Psoas muscle (tissue), 8 donors: ENCODE results near the gene SYNGAP1. TPM values are rescaled to one million over a fixed set of nuclear protein-coding genes. Genes with fewer than 3 reads are reported as not detected.
"Not testable (repeated sequence)": the region's sequence is repeated elsewhere in the genome, so short reads cannot be mapped to it uniquely, and the experiment has no call there.

ENCODE experiments used
- ATAC-seq, 4 donors: fragments of 200-7000 bp; cut with Tn5 transposase; one replicate each; pipeline ENCODE4 v1.9.1; 2020; ENCODE audit warnings: moderate library complexity in 3 of 4, mild to moderate bottlenecking in 2 of 4
- DNase-seq, 2 donors: peaks; one replicate each; pipeline ENCODE4 v3.0.0-alpha.2; 2020
- H3K27ac ChIP-seq: fragments of 200-600 bp; one replicate; pipeline ENCODE4 v1.8.0; 2022
- H3K27me3 ChIP-seq, 3 donors: fragments of 200-600 bp in 1 of 3; one replicate each; pipeline versions ENCODE4 v1.6.1 to v1.8.0; 2013 to 2022; ENCODE audit warnings: low read length in 2 of 3, mild to moderate bottlenecking in 2 of 3, moderate library complexity in 1 of 3; ENCODE audit not compliant: insufficient read depth in 3 of 3
- H3K36me3 ChIP-seq, 2 donors: fragments of 200-600 bp in 1 of 2; one replicate each; pipeline versions ENCODE4 v1.6.1 to v1.8.0; 2013 to 2022; ENCODE audit warnings: low read depth in 1 of 2, mild to moderate bottlenecking in 1 of 2, moderate library complexity in 1 of 2; ENCODE audit not compliant: insufficient read depth in 1 of 2
- H3K4me1 ChIP-seq: fragments of 200-600 bp; one replicate; pipeline ENCODE4 v1.8.0; 2022
- H3K4me3 ChIP-seq: fragments of 200-600 bp; one replicate; pipeline ENCODE4 v1.8.0; 2022; ENCODE audit warnings: mild to moderate bottlenecking
- H3K9me3 ChIP-seq: fragments of 200-600 bp; one replicate; pipeline ENCODE4 v1.8.0; 2022
- WGBS, 3 donors: extraction: QIAGEN DNeasy Blood & Tissue Kit; methylation state at CpG; one replicate each; pipeline versions ENCODE4 v1.1.6 to v1.1.7; 2013; 5-methylcytosine and 5-hydroxymethylcytosine counted together
- intact Hi-C, 2 donors: fragments of 100-400 bp; cut with DNase I; formaldehyde crosslinking; loops; one replicate each; pipeline versions ENCODE4 v1.11.0 to v1.14.2; 2022
- polyA plus RNA-seq, 3 donors: library from polyadenylated mRNA; stranded (reverse); fragments of 200-250 nt; gene quantifications; one replicate each; pipeline ENCODE4 v1.2.3, GENCODE V29; 2013
- total RNA-seq, 4 donors: library from RNA; stranded (reverse); fragmentation: NEBNext Ultra II Directional in 2 of 4; extraction: Animal tissue kit (Norgen Biotek cat#: 25700) in 2 of 4; gene quantifications; one replicate each; pipeline versions ENCODE4 v1.2.1 to v1.2.4, GENCODE V29; 2021 to 2023
- TF ChIP-seq, protein P1 (sequence below): fragments of 200-600 bp; IDR thresholded peaks from one replicate; pipeline ENCODE4 v1.8.0; 2022; ENCODE audit warnings: antibody characterized with exemption
- donor health status: healthy with polysubstance abuse.
- donor health status: DM: no; HTN: no; CAD: no; lungs with moderate emphysema.
- donor health status: Bipolar disorder and iron deficiency.
- donor health status: healthy.
- donor health status: DM: yes; HTN: yes; CAD: no.
- donor health status: DM: no; HTN: no; CAD: no.
- donor health status: DM: no; HTN: no; CAD: no.
- donor health status: DM: yes; HTN: yes; CAD: no.

SYNGAP1 gene
- total and polyA plus RNA-seq, 7 donors = 0.70 to 4.3 (median 2.2) TPM

DNA sequence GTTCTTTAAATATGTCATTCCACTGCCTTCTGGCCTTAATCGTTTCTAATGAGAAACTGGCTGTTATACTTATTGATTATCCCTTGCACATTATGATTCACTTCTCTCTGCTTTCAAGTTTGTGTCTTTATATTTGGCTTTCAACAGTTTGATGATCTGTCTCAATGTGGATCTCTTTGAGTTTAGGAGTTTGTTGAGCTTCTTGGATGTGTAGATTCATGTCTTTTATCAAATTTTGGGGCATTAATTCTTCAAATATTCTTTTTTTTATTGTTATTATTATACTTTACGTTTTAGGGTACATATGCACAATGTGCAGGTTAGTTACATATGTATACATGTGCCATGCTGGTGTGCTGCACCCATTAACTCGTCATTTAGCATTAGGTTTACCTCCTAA lies 63.8 kb downstream of the SYNGAP1 start:
- H3K36me3 ChIP-seq = no peaks in the 10 kb centered on the region
- peaks cover 0 to 5% (median 0%) of the 10 kb centered on the region in 3 donors for H3K27me3 ChIP-seq
- no peaks in the 10 kb centered on the region for H3K4me1 ChIP-seq
- ATAC-seq (no peak), DNase-seq (no peak)
- no peaks in the 10 kb centered on the region for H3K9me3 ChIP-seq
- TF ChIP-seq, protein P1, sequence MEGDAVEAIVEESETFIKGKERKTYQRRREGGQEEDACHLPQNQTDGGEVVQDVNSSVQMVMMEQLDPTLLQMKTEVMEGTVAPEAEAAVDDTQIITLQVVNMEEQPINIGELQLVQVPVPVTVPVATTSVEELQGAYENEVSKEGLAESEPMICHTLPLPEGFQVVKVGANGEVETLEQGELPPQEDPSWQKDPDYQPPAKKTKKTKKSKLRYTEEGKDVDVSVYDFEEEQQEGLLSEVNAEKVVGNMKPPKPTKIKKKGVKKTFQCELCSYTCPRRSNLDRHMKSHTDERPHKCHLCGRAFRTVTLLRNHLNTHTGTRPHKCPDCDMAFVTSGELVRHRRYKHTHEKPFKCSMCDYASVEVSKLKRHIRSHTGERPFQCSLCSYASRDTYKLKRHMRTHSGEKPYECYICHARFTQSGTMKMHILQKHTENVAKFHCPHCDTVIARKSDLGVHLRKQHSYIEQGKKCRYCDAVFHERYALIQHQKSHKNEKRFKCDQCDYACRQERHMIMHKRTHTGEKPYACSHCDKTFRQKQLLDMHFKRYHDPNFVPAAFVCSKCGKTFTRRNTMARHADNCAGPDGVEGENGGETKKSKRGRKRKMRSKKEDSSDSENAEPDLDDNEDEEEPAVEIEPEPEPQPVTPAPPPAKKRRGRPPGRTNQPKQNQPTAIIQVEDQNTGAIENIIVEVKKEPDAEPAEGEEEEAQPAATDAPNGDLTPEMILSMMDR = no peak
- intact Hi-C loops = no loop called here
- WGBS, 3 donors = 57 to 72% (median 67%) methylated on average over 2 to 3 of the region's 3 CpGs
- no peak overlapping the region for H3K27ac ChIP-seq
- no peak overlapping the region for H3K4me3 ChIP-seq

DNA sequence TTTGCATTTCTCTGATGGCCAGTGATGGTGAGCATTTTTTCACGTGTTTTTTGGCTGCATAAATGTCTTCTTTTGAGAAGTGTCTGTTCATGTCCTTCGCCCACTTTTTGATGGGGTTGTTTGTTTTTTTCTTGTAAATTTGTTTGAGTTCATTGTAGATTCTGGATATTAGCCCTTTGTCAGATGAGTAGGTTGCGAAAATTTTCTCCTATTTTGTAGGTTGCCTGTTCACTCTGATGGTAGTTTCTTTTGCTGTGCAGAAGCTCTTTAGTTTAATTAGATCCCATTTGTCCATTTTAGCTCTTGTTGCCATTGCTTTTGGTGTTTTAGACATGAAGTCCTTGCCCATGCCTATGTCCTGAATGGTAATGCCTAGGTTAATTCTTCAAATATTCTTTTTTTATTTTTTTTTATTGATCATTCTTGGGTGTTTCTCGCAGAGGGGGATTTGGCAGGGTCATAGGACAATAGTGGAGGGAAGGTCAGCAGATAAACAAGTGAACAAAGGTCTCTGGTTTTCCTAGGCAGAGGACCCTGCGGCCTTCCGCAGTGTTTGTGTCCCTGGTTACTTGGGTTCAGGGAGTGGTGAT lies 64.9 kb downstream of the SYNGAP1 start:
- 76 to 79% methylated on average over 2 to 3 of the region's 6 CpGs; no CpG with 5 or more reads in 1 of the 3 donors for WGBS, 3 donors
- H3K27ac ChIP-seq, H3K9me3 ChIP-seq, H3K4me3 ChIP-seq, H3K36me3 ChIP-seq, H3K4me1 ChIP-seq, H3K27me3 ChIP-seq, intact Hi-C loops, DNase-seq, ATAC-seq: not testable (repeated sequence)

- DNase-seq, ATAC-seq, H3K27ac ChIP-seq, H3K27me3 ChIP-seq, H3K4me1 ChIP-seq, intact Hi-C loops, H3K36me3 ChIP-seq, H3K9me3 ChIP-seq, H3K4me3 ChIP-seq: not testable (repeated sequence)
- 76 to 87% (median 86%) methylated on average over 6 to 21 of the region's 25 CpGs for WGBS, 3 donors
These were observed 65.8 kb downstream of the SYNGAP1 start for GRCh38 chr6:33485680-33486079.

DNA sequence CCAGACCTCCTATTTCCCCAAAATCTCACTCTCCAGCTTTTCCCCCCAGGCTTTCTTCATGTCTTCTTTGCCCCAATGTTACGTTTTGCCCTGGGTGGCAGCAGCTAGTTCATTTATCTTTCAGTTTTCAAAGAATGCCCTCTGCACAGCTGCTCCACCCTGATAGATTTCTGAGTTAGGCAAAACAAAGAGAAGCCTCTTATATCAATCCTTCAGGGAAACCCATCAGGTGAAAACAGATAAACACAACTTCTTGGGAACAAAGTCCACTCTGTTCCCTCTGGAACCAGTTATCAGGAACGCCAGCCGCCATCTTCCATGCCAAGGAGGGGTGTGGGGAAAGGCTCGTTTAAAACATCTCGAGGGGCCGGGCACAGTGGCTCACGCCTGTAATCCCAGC lies 68.5 kb downstream of the SYNGAP1 start:
- no peak overlapping the region for H3K4me3 ChIP-seq
- H3K36me3 ChIP-seq = no peaks in the 10 kb centered on the region
- 75 to 78% (median 78%) methylated on average over 7 of the region's 7 CpGs for WGBS, 3 donors
- no peaks in the 10 kb centered on the region for H3K4me1 ChIP-seq
- H3K9me3 ChIP-seq = no peaks in the 10 kb centered on the region
- H3K27ac ChIP-seq = no peak overlapping the region
- TF ChIP-seq, protein P1 = no peak
- no peak for DNase-seq
- ATAC-seq = no peak
- H3K27me3 ChIP-seq = peaks cover 0 to 10% (median 2%) of the 10 kb centered on the region in 3 donors
- intact Hi-C loops = no loop called here

DNA sequence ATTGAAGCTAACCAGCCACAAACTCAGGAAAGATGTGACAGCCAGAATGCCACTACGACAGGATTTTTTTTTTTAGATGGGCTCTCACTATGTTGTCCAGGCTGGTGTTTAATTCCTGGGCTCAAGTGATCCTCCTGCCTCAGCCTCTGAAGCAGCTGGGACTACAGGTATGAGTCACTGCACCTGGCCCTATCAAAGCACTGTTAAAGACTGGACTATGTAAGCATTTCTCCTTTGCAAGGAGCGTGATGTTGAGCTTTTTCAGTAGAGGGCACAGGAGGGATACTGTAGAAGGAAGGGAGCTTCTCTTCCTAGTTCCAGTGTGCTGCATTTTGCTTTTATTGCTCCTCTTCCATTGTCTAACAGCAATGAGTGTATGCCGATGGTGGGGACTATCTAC lies 70.3 kb downstream of the SYNGAP1 start:
- TF ChIP-seq, protein P1 = no peak
- Histone ChIP-seq H3K4me1 (no peaks in the 10 kb centered on the region), H3K9me3 (no peaks in the 10 kb centered on the region), H3K27ac (no peak overlapping the region), H3K4me3 (no peak overlapping the region), H3K36me3 (no peaks in the 10 kb centered on the region), H3K27me3 (peaks cover 0 to 10% (median 2%) of the 10 kb centered on the region in 3 donors)
- ATAC-seq = no peak
- WGBS, 3 donors = 51 to 63% (median 61%) methylated on average over 3 of the region's 3 CpGs
- intact Hi-C loops = no loop called here
- no peak for DNase-seq

DNA sequence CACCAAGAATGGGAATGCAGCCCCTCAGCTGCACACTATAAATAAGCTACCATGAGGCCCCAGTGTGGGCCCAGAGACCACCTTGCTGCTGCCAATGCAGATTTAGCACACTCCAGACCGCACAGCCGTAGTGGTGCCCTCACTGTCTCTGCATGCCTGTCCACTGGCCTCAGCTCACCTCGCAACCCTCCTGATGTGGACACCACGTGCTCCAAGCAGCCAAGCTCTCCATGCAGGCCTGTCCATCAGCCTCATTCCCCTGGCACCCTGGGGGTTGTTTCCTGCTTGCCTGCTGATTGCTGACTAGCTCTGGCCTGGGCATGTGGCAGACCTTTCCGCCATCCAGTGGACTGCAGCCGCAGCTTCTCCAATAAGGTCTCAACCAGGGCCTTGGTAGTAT lies 70.8 kb downstream of the SYNGAP1 start:
- Histone ChIP-seq H3K27me3 (peaks cover 0 to 10% (median 2%) of the 10 kb centered on the region in 3 donors), H3K36me3 (no peaks in the 10 kb centered on the region), H3K4me3 (no peak overlapping the region), H3K9me3 (no peaks in the 10 kb centered on the region), H3K27ac (no peak overlapping the region), H3K4me1 (no peaks in the 10 kb centered on the region)
- DNase-seq = peak in 1 of 2 donors; percentile 51
- ATAC-seq = no peak
- 68 to 75% (median 69%) methylated on average over 6 of the region's 6 CpGs for WGBS, 3 donors
- TF ChIP-seq, protein P1 = no peak
- intact Hi-C loops = no loop called here
